SU-DHL-6 (cell line): Measurements from ENCODE around the gene ADH6.

Source experiments
- H2AFZ ChIP-seq: fragments of 200-600 bp; sonication (generic); 2 replicates; pipeline ENCODE4 v1.6.1; 2014; ENCODE audit warnings: low read depth, mild to moderate bottlenecking, moderate library complexity, mixed read lengths, antibody characterized with exemption, low read length; ENCODE audit not compliant: severe bottlenecking
- H3F3A ChIP-seq: fragments of 200-600 bp; shearing (Covaris generic); 2 replicates; pipeline ENCODE4 v1.6.0; 2016; ENCODE audit warnings: antibody characterized with exemption, mild to moderate bottlenecking; ENCODE audit not compliant: insufficient read depth
- H3K27ac ChIP-seq: fragments of 200-600 bp; sonication (generic); 2 replicates; pipeline ENCODE4 v1.5.1; 2016; ENCODE audit warnings: low read depth, mild to moderate bottlenecking, low read length, moderate library complexity, mixed read lengths
- H3K27me3 ChIP-seq: fragments of 200-600 bp; sonication (generic), shearing (Covaris generic); 2 replicates; pipeline ENCODE4 v1.6.0; 2014; ENCODE audit warnings: mild to moderate bottlenecking, low read length
- H3K36me3 ChIP-seq: fragments of 200-600 bp; sonication (generic); 2 replicates; pipeline ENCODE4 v1.6.1; 2014; ENCODE audit warnings: mild to moderate bottlenecking, low read length, mixed read lengths
- H3K4me2 ChIP-seq: fragments of 300-600, 200-600 bp; shearing (Covaris generic), sonication (generic); 2 replicates; pipeline ENCODE4 v1.6.0; 2014; ENCODE audit warnings: low read length, low read depth, mild to moderate bottlenecking; ENCODE audit not compliant: poor library complexity, severe bottlenecking
- H3K4me3 ChIP-seq: fragments of 200-600 bp; sonication (generic); 2 replicates; pipeline ENCODE4 v1.5.1; 2014; ENCODE audit warnings: antibody characterized with exemption, low read length, mild to moderate bottlenecking, mixed read lengths; ENCODE audit not compliant: insufficient read depth, poor library complexity, severe bottlenecking
- H3K79me2 ChIP-seq: fragments of 200-600 bp; sonication (generic); 2 replicates; pipeline ENCODE4 v1.6.1; 2014; ENCODE audit warnings: mild to moderate bottlenecking, low read length, moderate library complexity; ENCODE audit not compliant: insufficient read depth
- H3K9ac ChIP-seq: fragments of 200-600 bp; sonication (generic); 2 replicates; pipeline ENCODE4 v1.7.0; 2014; ENCODE audit warnings: mild to moderate bottlenecking, low read length
- H3K9me2 ChIP-seq: fragments of 200-600 bp; sonication (generic); replicated peaks from 2 replicates; pipeline ENCODE4 v1.6.1; 2014; ENCODE audit warnings: low read length; ENCODE audit not compliant: insufficient read depth
- H3K9me3 ChIP-seq: fragments of 200-600 bp; sonication (generic); 2 replicates; pipeline ENCODE4 v1.6.1; 2014; ENCODE audit warnings: low read length, mixed read lengths; ENCODE audit not compliant: insufficient read depth
- H4K20me1 ChIP-seq: fragments of 200-600 bp; sonication (generic); 2 replicates; pipeline ENCODE4 v1.6.1; 2014; ENCODE audit warnings: low read depth, mild to moderate bottlenecking, antibody characterized with exemption, low read length, moderate library complexity, mixed read lengths
- CTCF ChIP-seq: fragments of 200-600 bp; sonication (generic); IDR thresholded peaks from one replicate; pipeline ENCODE4 v1.5.1; 2017; ENCODE audit warnings: antibody characterized with exemption, mild to moderate bottlenecking, low read length, moderate library complexity; ENCODE audit not compliant: insufficient read depth, poor library complexity, severe bottlenecking
- EZH2phosphoT487 ChIP-seq: fragments of 200-600 bp; sonication (generic), shearing (Covaris generic); conservative IDR thresholded peaks from 2 replicates; pipeline ENCODE4 v1.6.1; 2018; ENCODE audit warnings: mild to moderate bottlenecking, antibody characterized with exemption, low read length, moderate library complexity, mixed read lengths

ADH6 gene

DNA sequence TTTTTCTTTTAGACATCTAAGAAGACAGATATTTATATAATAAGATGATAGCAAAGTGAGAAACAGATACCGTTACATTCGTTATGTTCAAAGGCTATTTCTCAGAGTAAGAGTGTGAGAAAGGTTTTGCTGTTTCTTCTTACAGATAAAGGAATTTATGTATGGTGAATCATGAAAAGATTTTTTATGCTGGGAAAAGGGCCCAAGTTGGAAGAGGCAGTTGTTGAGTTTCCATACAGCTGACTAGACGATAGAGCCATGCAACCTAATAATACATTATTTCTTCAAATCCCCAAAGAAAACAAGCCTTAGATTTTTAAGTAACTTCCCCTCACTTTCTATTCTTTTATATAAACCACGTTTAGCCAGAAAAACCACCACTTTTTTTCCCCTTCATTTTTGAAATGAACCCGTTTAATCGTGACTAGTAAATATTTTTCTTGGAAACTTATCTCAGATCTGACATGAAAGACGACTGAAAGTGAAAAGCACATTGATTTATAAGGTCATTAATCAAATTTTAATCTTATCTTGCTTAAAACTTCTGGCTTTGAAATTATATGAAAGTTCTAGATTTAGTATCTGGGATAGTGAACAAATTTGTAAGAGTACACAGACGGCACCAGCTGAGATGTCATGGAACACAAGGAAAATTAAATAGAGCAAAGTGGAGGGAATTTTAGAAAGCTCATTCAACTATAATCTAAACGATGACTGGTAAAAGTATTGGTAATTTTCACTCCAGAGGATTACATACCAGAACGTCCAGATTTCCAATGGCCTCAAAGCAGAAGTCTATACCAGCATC is 10.9 kb downstream of the ADH6 start:
- Histone ChIP-seq H3K27ac (no peak overlapping the region), H3K4me2 (no peak overlapping the region), H3K36me3 (no peaks in the 10 kb centered on the region), H2AFZ (no peak overlapping the region), H3K9me3 (no peaks in the 10 kb centered on the region), H3K9ac (no peak overlapping the region), H3K9me2 (no peaks in the 10 kb centered on the region), H3F3A (no peaks in the 10 kb centered on the region), H3K27me3 (no peaks in the 10 kb centered on the region), H3K79me2 (no peaks in the 10 kb centered on the region), H3K4me3 (no peak overlapping the region), H4K20me1 (no peaks in the 10 kb centered on the region)
- TF ChIP-seq EZH2phosphoT487 (no peak), CTCF (no peak)

GRCh38 chr4:99207069-99207743 is 11.8 kb downstream of the ADH6 start:
- H4K20me1 ChIP-seq: no peaks in the 10 kb centered on the region

DNA sequence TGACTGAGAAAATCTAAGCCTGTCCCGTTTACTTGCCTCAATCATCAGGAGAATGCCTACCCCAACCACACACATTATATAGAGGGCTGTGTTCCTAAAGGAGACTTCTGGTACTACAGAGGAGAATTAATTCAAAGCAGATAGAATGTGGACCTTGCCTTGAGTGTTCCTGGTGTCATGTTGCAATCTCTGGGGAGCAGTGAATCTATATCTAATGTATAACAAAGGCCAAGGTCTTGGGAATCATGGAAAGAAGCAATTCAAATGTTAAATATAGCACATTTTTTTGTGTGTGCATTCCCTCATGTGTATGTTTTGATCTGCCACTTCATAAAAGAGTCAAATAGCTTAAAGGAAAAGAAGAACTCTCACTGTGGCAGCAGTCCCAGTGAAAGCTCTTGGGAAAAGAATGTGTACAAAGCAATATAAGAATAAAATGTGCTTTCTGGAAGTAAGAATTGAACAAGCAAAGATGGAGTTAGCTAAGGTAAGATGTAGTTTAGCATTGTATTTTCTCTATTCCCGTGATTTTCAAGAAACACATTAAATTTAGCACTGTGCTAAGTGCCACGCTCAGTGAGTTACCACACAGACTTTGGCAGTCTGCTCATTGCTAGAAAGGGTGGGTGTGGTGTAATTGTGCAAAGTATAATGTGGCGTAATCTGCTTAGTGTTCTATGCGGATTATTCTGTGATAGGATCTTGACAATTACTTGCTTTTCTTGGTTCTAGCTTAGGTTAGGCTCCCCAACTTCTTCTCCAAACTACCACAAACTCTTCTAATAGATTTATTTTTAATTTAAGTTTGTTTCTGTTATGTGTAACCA is 13.7 kb downstream of the ADH6 start:
- Histone ChIP-seq H3F3A (no peaks in the 10 kb centered on the region), H3K9ac (no peak overlapping the region), H4K20me1 (no peaks in the 10 kb centered on the region), H3K27me3 (no peaks in the 10 kb centered on the region), H3K27ac (no peak overlapping the region), H3K4me3 (no peak overlapping the region), H3K4me2 (no peak overlapping the region), H3K79me2 (no peaks in the 10 kb centered on the region), H3K36me3 (no peaks in the 10 kb centered on the region), H3K9me3 (no peaks in the 10 kb centered on the region), H3K9me2 (no peaks in the 10 kb centered on the region), H2AFZ (no peak overlapping the region)
- no peak for TF ChIP-seq EZH2phosphoT487
- TF ChIP-seq CTCF: no peak

More at GRCh38 chr4:99207069-99207743, 11.8 kb downstream of the ADH6 start:
- Histone ChIP-seq H3K9me2 (no peaks in the 10 kb centered on the region), H3K9ac (no peak overlapping the region), H3K27me3 (no peaks in the 10 kb centered on the region), H2AFZ (no peak overlapping the region), H3K9me3 (no peaks in the 10 kb centered on the region), H3K27ac (no peak overlapping the region), H3K4me3 (no peak overlapping the region), H3K4me2 (no peak overlapping the region), H3F3A (no peaks in the 10 kb centered on the region), H3K36me3 (no peaks in the 10 kb centered on the region), H3K79me2 (no peaks in the 10 kb centered on the region)
- TF ChIP-seq CTCF (no peak), EZH2phosphoT487 (no peak)
